Measurements from ENCODE around the gene PTH1R.

Gene PTH1R

DNA sequence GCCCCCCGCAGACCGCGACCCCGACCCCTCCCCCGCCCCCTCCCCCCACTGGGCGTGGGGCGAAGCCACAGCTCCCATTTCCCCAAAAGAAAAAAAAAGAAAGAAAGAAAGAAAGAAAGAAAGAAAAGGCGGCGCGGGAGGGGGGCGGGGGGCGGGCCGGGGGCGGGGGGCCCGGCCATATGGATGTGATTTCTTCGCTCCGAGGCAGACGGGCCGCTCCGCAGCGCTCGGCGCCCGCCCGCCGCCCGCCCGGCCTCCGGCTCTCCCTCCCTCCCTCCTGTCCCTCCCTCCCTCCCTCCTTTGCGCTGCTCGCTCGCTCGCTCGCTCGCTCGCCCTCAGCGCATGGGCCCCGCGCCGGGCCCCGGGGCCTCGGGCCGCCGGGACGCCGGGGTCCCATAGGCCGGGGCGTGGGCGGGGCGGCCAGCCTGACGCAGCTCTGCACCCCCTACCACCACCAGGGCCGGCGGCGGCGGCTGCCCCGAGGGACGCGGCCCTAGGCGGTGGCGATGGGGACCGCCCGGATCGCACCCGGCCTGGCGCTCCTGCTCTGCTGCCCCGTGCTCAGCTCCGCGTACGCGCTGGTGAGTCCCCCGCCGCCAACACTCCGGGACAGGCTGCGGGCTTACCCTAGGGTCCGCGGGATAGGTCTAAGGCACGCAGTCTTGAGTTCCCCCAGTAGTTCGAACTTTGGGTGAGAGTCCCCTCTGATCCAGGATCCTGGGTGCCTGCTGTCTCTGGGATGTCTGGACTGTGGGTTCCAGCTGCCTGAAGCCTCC lies 5.7 kb downstream of the PTH1R start:
- no peak for DNase-seq (ENCODE audit: low spot score)

DNA sequence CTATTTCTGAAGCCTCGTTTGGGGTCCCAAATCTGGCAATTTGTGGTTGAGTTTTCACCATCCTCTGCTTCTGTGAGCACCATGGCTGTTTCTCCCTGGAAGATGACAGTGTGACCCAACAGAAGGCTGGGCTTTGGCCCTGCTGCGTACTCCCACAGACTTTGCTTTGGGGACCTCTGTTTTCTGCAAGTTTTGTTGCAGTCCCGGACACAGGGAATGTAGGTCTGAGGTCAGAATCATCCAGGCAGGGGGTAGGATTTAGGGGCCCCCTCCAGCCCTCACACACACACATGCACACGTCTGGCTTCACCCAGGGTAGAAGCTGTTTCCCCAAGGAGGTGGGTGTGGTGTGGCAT lies 6.3 kb downstream of the PTH1R start:
- DNase-seq (ENCODE audit: low spot score) = no peak

DNA sequence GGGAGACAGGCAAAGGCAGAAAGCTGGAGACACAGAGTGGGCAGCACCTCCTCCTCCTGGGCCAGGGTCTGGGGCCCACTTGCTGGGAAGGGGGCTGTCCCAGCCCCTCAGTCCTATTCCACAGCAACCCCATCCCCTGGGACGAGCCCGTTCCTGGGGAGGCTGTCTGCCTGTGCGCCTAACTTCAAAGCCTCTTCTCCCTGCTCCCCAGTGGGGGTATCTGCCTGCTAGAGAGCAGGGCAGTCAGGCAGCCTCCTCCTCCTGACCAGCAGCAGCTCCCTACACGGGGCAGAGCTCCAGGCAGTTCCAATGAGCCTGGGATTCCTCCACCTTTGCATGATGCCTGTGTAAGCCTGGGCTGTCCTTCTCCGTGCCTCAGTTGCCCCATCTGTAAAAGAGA lies 6.9 kb downstream of the PTH1R start:
- DNase-seq (ENCODE audit: low spot score) = no peak

DNA sequence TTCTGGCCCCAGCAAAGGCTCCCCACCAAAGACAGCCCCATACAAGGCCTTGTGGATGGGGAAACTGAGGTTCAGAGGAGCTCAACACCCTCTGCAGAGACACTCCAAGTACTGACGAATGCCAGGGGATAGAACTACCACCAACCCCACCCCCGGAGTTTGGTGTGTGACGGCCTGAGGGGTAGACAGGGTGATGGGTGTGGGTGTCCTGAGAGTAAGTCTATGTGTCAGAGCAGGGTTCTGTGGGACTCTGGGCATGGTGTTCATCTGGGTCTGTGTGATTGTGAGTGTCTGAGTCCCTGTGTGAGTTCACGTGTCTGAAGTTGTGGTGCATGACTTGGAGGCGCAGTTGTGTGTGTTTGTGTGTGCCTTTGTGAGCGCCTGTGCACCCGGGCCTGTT lies 7.4 kb downstream of the PTH1R start:
- no peak for DNase-seq (ENCODE audit: low spot score)

DNA sequence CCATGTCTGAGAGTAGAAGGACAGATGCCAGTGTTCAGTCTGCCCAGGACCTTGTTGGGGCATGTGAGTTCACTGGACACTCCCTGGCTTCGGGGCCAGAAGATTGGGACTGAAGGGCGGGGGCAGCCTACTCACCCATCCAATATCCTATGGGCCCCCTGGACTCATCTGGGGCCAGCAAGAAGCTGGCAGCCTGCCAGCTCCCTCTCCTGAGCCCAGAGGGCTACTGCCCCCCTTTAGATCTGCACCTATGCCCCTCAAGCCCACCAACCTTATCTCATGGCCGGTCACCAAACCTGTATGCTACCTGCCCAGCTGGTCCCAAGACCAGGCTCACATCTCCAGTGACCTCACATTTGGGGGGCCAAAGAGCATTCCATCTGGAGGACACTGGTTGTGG lies 8.1 kb downstream of the PTH1R start:
- no peak for DNase-seq (ENCODE audit: low spot score)

DNA sequence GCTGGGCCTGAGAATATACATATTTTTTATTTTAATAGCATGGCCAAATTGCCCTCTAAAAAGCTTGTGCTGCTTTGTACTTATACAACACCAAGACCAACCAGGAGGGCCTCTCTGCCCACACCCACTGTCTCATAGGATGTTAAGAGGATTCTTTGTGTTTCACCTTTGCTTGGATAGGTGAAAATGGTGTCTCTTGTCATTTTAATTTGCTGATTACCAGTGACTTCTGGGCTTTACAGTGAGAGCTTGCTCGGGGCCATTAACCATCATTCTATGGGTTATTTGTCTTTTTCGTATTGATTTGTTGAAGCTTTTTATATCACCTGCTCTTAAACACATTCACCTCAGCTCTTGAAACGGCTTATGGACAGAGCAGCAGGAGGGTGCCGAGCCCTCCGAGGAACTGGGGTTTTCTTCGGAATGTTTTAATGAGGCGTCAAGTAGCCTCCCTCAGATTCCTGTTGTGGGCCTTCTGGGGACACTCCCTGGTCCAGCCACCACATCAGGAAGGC lies 10.5 kb downstream of the PTH1R start:
- DNase-seq (ENCODE audit: low spot score) = no peak

DNA sequence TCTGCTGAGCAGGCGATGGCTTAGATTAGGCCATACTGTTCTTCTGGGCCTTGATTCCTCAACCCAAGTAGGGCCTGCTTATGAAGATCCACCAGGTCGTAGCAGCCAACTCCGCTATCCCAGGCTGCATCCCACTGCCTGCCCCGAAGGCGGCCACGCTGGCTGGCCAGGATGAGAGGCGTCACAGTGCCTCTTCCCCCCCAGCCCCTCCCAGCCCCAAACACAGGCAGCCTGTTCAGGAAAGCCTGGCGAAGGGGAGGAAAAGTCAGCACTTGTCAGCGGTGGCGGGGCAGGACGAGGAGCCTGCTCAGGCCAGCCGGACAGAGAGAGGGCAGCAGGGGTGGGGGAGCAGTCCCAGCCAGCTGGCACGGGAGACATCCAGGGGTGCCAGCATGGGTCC lies 11.2 kb downstream of the PTH1R start:
- no peak for DNase-seq (ENCODE audit: low spot score)

DNA sequence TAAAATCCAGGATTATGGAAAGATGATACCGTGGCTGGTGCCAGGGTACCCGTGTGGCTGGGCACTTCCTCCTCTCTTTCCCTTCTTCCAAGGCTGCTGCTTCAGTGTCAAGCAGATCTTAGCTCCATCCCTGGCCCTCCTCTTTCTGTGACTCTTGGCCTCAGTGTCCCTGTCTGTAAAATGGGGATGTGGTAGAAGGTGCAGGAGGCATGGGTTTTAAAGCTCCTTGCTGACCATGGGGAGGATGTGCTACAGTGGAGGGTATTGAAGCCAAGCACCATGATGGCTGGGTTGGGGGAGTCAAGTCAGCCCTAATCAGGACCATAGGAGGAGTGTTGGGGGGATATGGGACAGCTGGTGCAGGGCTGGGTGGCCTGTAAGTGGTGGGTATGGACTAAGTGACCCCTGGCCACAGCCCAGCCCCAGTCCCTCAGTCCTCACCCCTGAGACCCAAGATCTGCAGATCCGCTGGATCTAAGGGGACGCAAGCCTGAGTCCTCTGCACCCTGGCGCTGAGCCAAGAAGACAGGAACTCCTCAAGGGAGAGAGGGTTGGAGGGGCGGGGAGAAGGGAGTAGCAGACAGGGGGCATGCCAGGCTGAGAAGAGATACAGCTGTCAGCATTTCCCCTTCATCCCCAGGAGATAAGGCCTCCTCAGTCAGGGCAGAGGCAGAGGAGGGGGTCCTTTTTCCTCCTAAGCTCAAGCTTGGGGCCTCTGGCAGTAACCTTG lies 12.0 kb downstream of the PTH1R start:
- DNase-seq (ENCODE audit: low spot score) = no peak

DNA sequence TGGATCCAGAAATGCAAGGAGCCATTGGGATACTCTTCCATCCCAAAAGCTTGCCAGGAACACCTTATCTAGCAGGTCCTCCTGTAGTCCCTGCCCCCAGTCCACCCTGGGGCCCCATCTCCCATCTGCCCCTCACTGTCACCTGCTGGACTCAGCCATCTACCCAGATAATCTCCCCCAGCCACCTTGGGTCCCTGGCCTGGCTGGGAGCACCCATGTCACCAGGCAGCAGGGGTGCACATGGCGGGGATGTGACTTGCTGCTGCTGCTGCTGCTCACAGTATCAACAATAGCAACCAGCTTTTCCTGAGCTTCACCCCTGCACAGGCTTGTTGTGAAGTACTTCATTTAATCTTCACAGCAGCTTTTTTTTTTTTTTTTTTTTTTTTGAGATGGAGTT lies 12.6 kb downstream of the PTH1R start:
- no peak for DNase-seq (ENCODE audit: low spot score)

DNA sequence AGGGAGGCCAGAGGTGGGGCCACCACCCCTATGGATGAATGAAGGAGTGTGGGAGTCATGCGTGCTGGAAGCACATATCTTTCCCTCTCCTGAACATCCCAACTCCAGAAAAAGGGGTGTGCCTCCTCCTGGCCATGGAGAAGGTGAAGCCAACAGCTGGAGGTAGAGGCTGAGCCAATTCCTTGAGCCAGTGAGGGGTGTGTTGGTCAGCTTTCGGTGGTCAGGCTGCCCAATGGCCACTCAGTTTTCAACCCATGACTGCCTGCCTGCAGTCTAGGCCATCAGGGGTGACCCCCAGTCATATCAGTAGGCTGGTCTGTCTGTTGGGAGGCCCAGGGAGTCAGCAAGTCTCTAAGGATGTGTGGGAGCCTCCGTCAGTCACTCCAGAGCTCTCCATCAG lies 13.6 kb downstream of the PTH1R start:
- DNase-seq (ENCODE audit: low spot score) = no peak

DNA sequence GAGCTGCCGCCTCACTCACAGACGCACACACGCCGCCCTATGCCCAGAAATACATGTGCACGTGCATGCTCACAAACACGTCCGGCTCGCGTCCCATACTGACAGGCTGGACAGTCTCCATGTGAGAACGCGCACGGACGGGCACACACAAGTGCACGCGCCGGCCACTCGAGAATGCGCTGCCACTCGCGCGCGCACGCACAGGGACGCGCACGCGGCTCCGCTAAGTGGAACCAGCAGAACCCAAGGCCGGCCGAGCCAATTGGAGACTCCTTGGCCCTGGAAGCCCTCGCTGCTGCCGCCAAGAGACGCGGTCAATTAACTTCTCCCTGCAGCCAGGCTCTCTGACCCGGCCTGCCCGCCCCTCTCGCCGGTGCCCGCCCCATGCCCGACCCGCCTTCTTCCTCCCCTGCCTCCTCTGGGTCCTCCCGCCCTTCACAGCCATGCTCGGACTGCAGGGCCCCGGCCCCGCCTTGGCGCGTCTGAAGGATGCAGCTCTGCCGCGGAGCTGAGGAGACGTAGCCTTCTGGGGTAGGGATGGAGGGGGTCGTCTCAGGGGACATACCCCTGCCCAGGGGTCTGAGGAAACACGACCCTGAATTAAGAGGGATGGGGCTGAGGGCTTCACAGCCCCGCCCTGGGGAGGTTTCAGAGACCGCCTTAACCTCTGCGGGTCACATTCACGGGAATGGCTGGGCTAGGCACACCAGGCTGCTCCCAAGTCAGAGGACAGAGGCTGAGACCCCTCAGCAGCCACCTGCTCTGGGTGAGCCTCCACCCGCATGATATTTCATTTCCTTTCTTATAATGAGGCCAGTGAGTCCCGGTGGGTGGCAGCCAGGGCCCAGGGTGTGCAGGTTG lies 15.0 kb downstream of the PTH1R start:
- peak; percentile 39 for DNase-seq (ENCODE audit: low spot score)

DNA sequence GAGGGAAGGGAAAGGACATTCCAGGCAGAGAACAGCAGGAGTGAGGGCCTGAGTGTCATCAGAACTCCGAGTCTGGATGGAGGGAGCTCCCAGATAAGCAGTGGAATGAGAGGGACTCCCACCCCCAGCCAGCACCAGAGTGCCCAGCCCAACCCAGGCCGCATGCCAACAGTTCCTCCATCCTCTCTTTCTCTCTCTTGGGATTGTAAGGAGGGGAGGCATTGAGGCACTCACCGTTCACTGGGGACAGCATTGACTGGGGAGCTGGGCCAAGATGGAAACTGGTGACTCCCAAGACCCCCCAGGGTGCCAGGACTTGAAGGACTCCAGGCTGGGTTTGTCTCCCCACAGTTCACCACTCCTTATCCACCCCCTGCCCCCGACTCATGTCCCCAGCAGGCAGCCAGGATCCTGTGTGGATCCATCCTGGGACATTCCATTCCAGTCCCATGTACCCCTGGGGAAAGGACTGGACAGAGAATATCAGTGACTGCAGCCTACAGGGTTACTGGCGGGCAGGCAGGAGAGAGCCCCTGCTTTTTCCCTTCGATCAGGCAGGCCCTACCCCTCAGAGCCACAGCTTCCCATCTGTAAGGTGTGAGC lies 15.7 kb downstream of the PTH1R start:
- no peak for DNase-seq (ENCODE audit: low spot score)

DNA sequence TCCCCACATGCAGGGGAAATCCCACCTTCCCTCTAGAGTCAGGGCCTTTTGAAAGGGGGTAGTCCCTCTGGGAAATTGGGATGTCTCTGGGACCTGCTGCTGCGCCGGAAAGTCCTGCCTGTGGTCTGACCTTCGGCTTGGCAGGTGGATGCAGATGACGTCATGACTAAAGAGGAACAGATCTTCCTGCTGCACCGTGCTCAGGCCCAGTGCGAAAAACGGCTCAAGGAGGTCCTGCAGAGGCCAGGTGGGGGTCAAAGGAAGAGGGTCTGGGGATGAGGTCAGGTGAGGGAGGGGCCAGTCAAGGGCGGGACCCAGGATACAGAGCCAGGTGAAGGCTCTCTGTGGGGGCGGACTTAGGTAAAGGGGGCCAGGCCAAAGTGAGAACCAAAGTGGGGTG lies 16.2 kb downstream of the PTH1R start:
- DNase-seq (ENCODE audit: low spot score) = no peak

DNA sequence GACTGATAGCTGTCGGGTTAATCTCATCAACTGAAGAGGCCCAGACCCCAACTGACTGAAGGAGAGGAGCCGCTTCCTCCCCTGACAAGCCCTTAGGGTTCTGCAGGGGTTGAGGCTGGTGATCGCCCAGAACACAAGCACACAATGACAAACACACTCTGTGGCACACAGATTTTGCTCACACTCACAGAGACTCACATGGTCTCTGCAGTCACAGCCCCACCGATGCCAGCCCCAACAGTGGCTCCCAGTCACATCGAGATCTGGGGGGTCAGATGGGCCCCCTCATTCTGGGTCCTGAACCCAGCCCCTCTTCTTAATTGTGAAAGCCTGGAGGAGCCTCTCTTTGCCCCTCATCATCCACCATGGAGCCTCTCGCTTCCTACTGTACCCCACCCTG lies 16.7 kb downstream of the PTH1R start:
- no peak for DNase-seq (ENCODE audit: low spot score)

DNA sequence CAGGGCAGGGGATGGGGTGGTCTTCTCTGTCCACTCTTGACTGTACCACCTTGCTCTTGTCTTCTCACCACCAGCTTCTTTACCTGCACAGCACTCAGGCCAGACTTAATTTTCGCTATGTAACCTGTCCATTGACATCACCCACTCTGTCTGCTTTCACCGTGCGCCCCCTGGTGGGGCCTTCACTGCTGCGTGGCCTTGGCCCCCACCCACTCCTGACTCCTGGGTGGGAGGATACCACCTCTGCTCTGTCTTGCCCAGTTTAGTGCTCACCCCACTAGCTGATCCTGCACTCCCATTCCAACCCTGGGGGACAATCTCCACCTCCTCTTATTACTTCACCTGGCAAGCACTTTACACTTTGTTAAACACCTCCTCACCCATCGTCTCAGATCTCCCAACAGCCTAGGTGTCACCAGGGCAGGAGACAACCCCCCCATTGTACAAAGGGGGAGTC lies 17.7 kb downstream of the PTH1R start:
- DNase-seq (ENCODE audit: low spot score) = no peak

DNA sequence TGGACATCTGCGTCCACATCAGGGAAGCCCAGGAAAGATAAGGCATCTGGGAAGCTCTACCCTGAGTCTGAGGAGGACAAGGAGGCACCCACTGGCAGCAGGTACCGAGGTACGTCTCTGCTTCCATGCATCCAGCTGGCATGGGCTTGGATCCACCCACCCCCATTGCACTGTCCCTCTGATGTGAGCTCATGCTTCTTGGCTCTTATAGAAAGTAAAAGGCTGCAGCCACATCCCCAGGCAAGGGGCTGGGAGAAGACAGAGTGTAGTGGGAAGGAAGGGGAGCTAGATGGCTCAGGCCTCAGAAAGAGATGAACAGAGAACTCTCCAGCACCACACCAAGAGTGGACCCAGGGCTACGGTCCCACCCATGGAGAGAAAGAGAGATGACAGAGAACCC lies 18.2 kb downstream of the PTH1R start:
- no peak for DNase-seq (ENCODE audit: low spot score)

DNA sequence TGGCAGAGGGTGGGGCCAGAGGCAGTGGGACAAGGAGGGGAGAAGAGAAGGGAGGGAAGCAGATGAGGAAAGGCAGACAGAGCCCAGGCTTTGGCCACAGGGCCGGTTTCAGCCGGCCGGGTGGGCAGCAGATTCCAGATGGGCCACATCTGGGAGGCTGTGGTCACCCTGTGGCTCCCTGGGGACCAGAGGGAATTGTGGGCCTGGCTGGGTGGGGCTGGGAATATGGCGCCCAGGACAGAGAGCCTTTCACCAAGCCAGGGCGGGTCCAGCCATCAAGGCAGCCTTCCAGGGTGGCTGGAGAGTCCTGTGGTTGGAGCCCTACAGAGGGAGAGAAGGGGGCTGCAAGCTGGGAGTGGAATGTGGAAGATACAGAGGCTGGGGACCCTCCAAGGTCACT lies 18.9 kb downstream of the PTH1R start:
- no peak for DNase-seq (ENCODE audit: low spot score)

DNA sequence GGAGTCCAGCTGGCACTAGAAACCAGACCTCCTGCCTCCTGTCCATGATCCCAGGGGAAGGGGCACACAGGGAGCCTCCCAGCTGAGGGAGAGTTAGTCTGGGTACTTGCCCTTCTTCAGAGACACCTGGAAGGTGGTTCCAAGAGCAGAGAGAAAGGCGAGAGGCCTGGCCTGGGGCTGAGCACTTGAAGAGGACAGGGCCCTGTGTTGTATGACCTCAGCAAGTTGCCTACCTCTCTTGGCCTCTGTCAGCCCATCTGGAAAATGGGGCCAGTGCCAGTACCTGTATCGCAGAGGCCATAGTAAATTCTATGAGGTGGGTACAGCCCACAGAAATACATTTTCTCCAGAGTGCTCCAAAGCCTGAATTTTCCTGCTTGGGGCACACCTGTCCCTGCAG lies 19.5 kb downstream of the PTH1R start:
- DNase-seq (ENCODE audit: low spot score) = no peak

DNA sequence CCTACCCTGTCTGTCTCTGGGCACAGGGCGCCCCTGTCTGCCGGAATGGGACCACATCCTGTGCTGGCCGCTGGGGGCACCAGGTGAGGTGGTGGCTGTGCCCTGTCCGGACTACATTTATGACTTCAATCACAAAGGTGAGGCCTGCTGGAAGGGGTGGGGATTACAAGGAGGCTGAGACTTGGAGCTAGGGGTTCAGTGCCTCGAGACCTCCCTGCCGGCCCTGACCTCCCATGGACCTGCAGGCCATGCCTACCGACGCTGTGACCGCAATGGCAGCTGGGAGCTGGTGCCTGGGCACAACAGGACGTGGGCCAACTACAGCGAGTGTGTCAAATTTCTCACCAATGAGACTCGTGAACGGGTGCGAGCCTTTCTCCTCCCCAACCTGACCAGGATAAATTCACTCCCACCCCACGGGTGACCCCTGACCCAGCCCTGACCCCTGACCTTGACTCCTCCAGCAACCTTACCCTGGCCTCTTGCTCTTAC lies 20.4 kb downstream of the PTH1R start:
- DNase-seq (ENCODE audit: low spot score) = no peak

DNA sequence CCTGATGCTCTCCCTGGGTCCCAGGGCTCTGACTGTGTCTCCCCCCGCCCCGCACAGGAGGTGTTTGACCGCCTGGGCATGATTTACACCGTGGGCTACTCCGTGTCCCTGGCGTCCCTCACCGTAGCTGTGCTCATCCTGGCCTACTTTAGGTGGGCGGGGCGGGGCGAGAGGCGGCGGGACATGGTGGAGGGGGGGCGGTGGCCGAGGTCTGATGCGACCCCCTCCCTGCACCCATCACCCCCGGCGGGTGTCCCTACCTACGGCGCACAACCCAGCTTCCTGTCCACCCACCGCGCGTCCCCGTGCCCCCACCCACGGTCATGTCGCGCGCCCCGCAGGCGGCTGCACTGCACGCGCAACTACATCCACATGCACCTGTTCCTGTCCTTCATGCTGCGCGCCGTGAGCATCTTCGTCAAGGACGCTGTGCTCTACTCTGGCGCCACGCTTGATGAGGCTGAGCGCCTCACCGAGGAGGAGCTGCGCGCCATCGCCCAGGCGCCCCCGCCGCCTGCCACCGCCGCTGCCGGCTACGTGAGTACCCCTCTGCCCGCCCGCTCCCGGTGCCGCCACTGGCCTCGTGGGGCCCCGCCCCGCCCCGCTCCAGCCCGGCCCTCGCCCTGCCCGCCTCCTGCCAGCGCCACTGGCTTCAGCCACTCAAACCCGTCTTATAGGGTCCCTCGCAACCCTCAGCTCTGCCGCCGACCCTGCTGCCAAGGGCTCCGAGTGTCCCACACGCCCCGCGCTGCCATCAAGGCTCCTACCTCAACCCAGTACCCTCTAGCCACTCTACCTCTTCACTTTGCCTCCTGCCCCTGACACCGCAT lies 21.0 kb downstream of the PTH1R start:
- no peak for DNase-seq (ENCODE audit: low spot score)

All from putamen (tissue), 1 donor.